GM12872 (cell line): Measurements from ENCODE around the gene VPS25.

Experiments
- TF ChIP-seq, protein P1 (sequence below): IDR thresholded peaks from 3 replicates; pipeline ENCODE4 v1.5.1; 2011; ENCODE audit warnings: low read depth, mild to moderate bottlenecking, low read length, moderate library complexity; ENCODE audit not compliant: insufficient read depth

VPS25 gene

GRCh38 chr17:42760652-42761581 is 12.3 kb upstream of the VPS25 start, which contains the start of gene RAMP2:
TSS of gene RAMP2 (plus strand) at chr17:42761227. CDS start at chr17:42761262, 35 bp downstream.
- TF ChIP-seq, protein P1, sequence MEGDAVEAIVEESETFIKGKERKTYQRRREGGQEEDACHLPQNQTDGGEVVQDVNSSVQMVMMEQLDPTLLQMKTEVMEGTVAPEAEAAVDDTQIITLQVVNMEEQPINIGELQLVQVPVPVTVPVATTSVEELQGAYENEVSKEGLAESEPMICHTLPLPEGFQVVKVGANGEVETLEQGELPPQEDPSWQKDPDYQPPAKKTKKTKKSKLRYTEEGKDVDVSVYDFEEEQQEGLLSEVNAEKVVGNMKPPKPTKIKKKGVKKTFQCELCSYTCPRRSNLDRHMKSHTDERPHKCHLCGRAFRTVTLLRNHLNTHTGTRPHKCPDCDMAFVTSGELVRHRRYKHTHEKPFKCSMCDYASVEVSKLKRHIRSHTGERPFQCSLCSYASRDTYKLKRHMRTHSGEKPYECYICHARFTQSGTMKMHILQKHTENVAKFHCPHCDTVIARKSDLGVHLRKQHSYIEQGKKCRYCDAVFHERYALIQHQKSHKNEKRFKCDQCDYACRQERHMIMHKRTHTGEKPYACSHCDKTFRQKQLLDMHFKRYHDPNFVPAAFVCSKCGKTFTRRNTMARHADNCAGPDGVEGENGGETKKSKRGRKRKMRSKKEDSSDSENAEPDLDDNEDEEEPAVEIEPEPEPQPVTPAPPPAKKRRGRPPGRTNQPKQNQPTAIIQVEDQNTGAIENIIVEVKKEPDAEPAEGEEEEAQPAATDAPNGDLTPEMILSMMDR = no peak

DNA sequence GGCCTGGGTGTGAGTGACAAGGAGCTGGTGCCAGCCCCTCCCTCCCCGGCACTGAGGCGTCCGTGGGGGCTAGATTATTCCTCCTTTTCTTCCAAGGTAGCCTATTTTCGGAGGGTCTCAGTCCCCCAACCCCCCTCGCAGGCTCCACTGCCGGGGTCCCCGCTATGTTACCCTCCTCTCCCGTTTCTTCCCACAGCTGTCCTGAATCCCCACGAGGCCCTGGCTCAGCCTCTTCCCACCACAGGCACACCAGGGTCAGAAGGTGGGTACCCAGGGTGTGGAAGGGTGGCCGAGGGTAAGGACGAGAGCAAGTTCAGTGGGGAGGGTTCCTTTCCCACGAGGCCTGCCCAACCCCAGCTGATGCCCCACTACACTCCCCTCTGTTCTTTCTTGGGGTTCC is 11.6 kb upstream of the VPS25 start:
- TF ChIP-seq, protein P1 = no peak

DNA sequence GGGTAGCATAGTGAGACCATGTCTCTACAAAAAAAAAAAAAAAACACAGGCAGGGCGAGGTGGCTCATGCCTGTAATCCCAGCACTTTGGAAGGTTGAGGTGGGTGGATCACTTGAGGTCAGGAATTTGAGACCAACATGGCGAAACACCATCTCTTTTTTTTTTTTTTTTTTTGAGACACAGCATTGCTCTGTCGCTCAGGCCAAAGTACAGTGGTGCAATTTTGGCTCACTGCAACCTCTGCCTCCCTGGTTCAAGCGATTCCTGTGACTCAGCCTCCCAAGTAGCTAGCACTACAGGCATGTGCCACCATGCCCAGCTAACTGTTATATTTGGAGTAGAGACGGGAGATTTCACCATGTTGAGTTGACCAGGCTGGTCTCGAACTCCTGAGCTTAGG is 7.1 kb upstream of the VPS25 start:
- TF ChIP-seq, protein P1 = no peak

GRCh38 chr17:42767512-42767911 is 5.7 kb upstream of the VPS25 start:
- TF ChIP-seq, protein P1 = no peak

GRCh38 chr17:42772945-42773289 is 332 bp upstream of the VPS25 start:
- TF ChIP-seq, protein P1 = no peak

DNA sequence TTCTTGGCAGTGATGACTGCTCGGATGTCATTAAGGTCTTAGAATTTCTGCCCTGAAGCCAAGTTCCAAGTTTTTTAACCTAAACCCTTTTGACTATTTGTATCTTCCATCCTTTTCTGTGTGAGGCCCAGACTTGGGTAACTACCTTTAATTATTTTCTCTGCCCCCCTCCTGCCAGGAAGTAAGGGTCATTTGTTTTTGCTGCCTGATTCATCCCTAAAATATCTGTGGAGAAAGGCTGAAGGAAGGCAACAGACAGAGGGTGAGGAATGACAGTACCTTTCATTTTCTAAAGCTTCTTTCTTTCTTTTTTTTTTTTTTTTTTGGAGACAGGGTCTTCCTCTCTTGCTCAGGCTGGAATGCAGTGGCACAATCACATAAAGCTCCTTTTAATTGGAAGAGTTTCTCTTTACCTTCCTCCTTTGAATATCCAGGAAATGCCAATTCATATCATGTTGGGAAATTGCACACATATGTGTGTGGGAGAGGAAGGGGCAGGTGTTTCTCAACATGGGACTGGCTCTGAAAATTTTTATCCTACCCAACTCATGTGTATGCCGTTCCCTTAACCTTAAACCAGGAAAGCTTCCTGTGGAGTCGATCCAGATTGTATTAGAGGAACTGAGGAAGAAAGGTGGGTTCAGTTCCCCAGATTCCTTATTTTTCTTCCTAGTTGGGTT is 957 bp downstream of the VPS25 start:
- TF ChIP-seq, protein P1 = no peak

- TF ChIP-seq, protein P1 = peak; percentile 14; the same call in 1 of the 3 replicates
Observed at GRCh38 chr17:42775534-42776098, 2.4 kb downstream of the VPS25 start.
